ENCODE measurements around the gene LGALSL. TPM values are rescaled to one million over a fixed set of nuclear protein-coding genes. Genes with fewer than 3 reads are reported as not detected.

LGALSL gene
- 48.9 TPM for total RNA-seq

DNA sequence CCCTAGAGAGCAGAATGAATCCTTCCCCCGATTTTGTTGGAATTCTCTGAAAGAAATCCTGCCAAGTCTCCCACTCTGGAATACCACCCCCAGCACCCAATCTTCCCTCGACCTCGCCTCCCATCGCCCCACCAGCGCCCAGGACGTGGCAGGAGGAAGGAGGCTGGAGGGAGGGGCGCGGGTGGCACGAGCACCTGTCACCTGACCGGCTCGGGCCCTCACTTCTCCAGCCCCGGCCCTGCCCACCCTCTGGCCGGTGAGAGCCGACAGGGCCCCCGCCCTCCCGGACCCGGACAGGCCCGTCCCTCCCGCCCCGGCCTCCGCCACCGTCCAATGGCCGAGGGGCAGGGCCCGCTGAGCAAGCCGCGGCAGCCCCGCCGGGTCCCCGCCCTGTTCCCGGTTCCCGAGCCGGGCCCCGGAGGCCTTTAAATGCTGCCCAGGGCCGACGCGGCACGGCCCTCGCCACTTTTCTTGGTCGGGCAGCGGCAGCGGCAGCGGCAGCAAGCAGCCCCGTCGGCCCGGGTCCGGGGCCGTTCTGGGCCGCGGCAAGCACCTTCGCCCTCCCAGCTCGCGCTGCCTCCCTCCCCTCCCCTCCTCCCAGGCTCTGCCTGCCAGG lies at the start of gene LGALSL:
TSS of gene LGALSL (plus strand) at position 393 of the 616 bp plus-strand sequence. CDS start 384 bp downstream, outside the sequence.

Other genes with a start within 250 kb of the LGALSL start
- gene AFTPH, start 70.2 kb downstream of the LGALSL start, total RNA-seq, result 88.1 TPM
- 4.2 TPM for gene SERTAD2, start 199.8 kb downstream of the LGALSL start, total RNA-seq